NCI-H2196 treated with DMSO at 0.1 percent for 48 hours (cell line): Measurements from ENCODE around the gene PRKCQ.
"Not testable (repeated sequence)": the region's sequence is repeated elsewhere in the genome, so short reads cannot be mapped to it uniquely, and the experiment has no call there.

Experiments
- DNase-seq: peaks from one replicate; lab custom pipeline; 2025; ENCODE audit not compliant: unreplicated experiment; lab: John Stamatoyannopoulos, UW

The PRKCQ gene

DNA sequence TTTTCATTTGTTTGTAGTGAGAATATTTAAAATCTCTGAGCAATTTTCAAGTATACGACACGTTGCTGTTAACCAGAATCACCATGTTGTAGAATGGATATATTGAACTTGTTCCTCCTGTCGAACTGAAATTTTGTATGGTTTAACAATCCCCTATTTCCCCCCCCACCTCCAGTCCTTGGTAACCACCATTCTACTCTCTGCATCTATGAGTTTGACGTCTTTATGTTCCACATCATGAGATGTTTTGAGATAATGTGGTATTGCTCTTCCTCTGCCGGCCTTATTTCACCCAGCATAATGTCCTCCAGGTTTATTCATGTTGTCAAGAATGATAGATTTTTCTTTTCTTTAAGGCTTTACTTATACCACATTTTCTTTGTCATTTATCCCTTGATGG is 17.4 kb upstream of the PRKCQ start:
- DNase-seq, result no peak

DNA sequence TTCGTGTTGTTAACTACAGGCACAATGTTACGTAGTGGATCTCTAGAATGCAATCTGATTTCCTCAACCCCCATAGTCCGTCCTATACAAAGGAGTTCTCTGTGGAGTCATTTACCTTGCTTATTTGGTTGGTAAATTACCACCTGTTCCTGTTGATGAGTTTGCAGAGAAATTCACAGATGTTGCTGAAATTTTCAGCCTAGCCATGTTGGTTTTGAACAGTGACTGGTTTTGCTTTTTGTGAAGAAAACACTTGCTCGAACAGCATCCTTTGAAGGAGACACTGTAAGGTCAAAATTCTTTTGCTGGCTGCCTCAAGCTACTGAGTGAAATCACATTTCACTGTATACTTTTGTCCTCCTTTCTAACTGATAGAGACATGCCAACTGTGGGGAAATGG is 15.4 kb upstream of the PRKCQ start:
- DNase-seq, result no peak

DNA sequence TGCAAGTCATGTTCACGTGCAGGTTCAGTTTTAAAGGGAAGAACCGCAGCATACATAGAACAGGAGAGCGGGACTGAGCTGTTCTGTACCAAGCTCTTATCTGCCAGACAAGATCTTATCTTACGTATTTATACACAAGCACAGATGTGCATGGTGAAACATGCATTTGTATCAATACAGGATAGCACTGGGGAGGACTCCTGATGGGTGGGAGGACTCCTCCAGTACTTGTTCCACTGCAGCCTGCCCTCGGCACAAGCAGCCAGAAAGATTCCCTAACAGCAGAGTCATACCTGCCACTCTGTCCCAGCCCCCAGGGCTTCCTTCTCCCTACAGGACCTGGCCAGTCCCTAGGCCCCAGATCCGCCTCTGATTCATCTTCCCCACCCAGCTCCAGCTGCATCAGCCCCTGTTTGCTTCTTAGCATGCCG is 13.2 kb upstream of the PRKCQ start:
- no peak for DNase-seq

DNA sequence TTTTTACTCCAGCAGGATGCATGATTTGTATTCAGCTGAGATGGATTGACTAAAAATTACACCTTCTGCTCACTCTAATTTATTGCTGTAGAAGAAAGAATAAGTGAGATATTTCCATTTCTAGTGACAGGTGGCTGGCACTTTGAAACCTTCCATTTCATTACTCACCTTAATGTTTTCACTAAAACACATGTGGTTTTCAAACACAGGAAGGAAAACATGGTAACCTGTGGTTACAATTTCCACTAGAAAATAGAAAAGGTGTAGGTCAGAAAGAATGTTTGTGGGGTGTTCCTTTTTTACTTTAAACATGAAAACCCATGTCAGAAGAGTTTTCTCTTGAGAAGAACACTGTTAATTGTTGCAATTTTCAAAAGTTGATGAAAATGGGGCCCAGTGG is 12.0 kb upstream of the PRKCQ start:
- no peak for DNase-seq

DNA sequence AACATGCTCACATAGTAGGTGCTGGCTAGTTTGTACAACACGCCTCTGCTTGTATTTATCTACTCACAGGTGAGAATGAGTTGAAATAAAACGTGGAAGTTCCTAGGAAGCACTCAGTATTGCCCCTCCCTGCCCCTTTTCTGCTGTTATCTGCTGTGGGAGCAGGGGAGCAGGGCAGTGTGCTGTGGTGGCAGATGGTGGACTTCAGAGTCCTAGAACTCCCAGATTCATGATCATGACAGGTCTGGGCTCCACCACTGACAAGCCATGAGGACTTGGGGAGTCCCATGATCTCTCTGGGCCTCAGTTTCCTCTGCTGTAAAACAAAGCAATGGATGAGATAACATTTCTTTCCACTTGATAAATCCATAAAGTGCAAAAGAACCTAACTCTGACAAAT is 11.6 kb upstream of the PRKCQ start:
- no peak for DNase-seq

DNA sequence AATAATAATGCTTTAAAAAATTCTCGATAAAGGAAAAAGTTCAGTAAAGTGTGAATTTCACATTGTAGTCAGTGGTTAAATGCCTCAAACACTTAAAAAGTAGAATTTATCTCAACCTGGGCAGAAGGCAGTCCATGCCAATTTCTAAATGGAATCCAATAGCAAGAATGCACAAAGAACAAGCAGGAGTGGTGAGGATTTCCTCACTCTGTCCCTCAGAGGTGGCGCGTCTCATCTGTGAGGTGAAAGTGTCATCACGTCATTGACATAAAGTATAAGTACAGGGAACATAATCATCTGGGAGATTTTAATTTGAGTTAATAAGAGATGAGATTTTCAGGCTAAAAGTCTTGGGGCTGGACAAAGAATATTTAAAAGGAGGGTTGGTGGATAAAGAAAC is 10.0 kb upstream of the PRKCQ start:
- no peak for DNase-seq

DNA sequence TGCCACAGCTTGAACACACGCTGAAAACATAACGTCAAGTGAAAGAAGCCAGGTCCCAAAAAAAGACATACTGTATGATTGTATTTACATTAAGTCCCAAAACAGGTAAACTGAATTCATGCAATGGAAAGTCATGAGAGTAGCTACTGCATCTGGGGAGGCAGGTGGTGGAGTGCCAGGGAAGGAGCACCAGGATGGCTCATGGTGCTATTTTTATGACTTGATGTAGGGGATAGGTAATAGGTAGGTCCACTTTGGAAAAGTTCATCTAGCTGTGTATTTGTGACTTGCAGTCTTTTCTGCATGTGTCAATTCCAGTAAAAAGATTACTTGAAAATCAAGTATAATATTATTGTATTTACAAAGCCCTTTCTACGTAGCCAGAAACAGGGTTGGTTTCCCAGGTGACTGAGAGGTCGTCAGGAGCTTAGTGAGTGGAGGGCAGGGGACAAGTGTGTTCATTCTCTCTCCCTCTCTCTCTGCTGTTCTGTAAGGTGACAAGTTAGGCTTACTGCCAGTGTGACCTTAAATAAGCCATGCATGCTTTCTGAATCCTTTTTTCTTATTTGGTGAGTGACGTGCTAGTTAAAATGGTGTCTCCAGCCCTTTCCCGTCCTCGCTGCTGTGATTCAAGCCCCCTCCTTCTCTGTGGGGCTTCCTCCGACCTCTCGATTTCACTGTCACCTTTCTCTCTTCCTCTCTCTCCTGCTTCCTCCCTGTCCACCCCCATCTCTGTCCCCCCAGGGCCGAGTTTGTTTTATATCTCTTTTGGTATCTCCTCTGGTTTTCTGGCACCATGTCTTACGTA is 9.4 kb upstream of the PRKCQ start:
- DNase-seq, result no peak

DNA sequence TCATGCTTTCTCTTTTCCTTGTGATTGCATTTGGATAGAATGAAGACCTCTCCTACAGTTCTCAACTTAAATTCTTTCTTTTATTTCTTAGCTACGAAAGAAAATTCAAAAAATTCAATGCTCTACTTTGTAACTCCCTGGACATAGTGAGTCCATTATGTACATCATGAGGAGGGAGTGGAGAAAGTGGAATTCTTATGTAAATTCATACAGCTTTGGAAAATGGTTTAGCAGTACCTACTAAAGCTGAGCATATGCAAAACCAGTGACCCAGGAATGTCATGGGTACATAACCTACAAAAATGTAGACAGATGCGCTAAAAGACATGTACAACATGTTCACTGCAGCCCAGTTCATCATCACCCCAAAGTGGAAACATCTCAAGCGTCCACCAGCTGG is 8.8 kb upstream of the PRKCQ start:
- DNase-seq, result no peak

DNA sequence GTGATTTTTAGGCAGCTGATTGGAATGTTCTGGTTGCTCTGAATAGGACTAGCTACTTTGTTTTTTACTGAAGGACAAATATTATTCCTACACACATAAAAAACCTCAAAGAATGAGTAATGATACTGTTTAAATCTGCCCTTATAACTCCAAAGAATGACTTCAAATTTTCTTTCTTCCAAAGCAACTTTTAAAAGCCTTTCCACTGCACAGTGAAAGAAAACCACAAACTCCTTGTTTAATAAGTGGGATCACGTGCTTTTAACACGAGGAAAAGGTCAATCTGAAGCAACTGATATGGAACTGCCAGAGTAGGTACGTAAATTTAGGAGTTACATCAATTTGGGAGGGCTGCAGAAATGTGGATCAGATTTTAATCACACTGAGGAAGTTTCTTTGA is 8.0 kb upstream of the PRKCQ start:
- DNase-seq, result no peak

DNA sequence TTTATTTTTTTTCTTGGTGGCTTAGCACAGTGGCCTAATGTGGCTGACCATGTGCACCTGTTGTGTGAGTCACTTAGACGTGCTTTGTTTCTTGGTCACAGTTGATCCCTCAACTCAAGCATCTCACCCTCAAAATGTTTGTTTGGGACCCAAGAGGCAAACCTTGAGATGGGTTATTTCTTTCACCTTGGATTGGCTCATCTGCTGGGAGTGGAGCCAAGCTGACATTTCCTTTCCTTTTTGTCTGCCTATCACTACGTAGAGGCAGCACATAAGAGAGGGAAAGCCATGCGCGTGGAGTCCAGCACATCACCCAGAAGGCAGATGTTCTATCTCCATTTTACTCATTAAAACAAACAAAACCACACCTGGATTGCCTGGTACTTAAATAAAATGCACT is 6.4 kb upstream of the PRKCQ start:
- no peak for DNase-seq

DNA sequence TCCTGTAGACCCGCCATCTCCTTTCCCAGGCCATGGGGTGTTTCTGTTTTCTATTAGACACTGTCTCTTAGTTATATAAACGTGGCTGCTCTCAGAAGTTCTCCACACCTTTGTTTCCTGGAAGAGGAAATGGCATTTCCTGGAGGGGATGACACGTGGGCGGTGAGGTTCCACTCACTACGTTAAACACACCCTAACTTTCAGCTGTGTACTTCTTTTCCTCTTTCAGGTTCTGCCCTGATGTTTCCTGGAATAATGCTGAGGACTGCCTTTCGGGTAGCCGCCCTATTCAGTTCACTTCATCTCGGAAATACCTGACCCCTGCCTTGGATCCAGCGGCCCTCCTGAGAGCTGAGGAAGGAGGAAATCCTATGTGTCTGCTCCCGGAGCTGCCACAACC is 3.4 kb upstream of the PRKCQ start:
- no peak for DNase-seq

DNA sequence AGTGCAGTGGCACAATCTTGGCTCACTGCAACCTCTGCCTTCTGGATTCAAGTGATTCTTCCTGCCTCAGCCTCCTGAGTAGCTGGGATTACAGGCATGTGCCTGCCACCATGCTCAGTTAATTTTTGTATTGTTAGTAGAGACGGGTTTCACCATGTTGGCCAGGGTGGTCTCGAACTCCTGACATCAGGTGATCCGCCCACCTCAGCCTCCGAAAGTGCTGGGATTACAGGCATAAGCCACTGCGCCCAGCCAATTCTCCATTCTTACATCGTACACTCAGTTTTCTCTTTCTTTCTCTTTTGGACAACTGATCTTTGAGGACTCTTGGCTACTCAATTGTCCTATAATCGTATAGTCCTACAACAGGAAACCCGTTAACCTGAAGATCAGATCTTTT is 2.8 kb upstream of the PRKCQ start:
- DNase-seq, result not testable (repeated sequence)

DNA sequence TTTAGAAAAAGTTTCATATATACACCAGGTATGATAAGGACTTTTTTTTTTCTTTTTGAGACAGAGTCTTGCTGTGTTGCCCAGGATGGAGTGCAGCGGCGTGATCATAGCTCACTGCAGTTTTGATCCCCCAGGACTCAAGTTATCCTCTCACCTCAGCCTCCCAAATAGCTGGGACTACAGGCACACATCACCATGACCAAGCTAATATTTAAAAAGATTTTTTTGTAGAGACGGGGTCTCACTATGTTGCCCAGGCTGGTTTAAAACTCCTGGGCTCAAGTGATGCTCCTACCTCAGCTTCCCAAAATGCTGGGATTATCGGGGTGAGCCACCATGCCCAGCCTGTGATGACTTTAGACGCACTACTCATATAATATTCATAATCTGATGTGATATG is 2.2 kb upstream of the PRKCQ start:
- no peak for DNase-seq

DNA sequence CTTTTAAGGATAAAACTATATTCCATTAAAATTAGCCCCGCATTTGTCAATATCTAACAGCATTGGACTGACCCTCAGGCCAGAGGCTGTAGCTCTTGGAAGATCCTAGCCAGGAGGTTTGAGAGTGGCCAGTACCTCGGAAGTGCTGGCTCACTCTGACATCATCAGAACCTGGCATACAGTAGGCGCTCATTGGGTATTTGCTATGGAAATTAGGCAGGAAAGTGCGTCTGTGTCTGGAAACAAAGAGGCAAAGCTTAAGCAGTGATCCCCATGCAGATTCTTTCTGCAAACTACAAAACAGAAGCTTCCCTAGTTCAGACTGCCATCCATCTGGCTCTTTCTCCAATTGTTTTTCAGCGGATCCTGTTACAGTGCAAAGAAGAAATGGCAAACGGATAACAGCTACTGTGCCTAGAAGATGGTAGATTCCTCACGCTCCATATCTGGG is 1.7 kb upstream of the PRKCQ start:
- no peak for DNase-seq

DNA sequence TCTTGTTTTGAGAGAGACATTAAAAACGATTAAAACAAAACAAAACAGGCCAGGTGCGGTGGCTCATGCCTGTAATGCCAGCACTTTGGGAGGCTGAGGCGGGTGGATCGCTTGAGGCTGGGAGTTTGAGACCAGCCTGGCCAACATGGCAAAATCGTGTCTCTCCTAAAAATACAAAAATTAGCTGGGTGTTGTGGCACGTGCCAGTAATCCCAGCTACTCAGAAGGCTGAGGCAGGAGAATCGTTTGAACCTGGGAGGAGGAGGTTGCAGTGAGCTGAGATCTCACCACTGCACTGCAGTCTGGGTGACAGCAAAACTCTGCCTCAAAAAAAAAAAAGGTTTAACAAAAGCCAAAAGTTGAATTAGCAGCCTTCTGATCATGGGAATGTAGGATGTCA is 1.1 kb upstream of the PRKCQ start:
- DNase-seq, result not testable (repeated sequence)

DNA sequence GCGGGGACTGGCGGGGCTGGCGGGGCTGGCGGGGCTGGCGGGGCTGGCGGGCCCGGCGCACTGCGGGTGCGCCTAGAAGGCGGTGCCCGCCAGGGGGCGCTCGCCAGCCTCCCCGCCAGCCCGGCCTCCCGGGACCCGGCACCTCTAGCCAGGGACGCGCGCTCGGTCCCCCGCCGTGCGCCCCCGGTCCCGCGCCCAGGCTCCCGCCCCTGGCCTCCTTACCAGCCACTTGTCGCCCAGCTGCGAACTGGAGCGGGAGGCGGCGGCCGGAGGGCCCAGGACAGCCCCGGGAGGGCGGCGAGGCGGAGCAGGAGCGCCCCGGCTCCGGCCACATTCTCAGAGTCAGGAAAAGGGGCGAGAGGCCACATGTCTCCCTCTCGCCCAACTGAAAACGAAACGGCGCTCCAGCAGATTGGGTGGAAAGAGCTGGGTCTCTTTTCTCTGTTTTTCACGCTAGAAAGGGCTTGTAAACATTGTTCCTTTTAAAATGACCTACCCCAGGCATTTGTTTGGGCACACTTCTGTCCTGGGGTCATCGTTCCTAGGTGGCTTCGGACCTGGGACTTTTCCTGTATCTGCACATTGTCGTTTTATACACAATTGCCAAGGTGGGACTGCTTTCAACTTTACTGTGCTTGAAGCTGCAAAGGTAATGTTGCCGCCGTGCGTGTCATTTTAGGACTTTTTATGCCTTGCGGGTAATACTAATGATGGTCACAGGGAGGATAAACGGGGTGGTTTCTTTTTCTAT is 378 bp upstream of the PRKCQ start:
- no peak for DNase-seq

DNA sequence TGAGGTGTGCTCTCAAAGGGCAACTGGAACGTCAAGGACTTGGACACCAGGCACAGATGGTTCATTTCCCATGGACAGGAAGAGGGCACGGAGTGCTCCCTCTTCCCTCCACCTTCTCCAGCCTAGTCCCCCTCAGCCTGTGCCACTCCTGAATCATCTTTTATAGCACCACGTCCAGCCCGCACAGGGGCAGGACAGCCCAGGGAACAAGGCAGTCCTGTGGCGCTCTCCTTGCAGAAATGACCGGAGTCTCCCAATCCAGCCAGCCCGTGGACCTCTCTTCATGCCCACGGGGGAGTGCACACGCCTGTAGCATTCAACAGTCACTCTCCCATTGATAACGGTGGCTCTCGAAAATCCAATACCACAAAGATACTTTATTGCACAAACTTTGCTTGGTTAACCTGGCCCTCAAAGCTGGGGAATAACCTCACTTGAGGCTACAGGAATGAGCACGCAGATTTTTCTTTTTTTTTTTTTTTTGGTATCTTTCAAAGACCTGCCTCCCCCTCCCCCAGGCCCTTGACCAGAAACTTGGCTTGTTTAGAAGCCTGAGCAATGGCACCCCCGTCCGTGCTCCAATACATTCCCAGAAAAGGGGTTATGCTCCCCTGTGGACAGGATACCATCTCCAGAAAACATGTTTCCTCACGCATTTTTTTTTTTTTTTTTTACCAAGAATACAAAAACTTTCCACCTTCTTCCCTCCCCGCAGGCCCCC is 733 bp downstream of the PRKCQ start:
- DNase-seq, result no peak

DNA sequence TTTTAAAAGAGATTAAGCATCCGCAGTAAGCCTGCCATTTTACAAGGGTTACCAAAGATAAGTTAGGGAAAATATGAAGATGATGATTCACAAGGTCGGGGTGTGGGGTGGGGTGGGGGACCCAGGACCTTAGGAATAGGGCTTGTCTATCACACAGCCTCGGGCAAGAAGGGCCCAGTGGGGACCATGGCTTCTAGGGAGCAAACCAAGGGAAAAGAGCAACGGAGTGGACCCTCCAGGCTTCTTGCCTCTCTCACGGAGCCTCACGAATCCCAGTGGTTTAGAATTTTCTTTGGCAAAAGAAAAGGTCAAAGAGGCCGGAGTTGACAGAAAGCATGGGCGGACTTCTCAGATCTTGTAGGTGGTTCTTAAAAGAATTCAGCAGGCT is 1.3 kb downstream of the PRKCQ start:
- no peak for DNase-seq

DNA sequence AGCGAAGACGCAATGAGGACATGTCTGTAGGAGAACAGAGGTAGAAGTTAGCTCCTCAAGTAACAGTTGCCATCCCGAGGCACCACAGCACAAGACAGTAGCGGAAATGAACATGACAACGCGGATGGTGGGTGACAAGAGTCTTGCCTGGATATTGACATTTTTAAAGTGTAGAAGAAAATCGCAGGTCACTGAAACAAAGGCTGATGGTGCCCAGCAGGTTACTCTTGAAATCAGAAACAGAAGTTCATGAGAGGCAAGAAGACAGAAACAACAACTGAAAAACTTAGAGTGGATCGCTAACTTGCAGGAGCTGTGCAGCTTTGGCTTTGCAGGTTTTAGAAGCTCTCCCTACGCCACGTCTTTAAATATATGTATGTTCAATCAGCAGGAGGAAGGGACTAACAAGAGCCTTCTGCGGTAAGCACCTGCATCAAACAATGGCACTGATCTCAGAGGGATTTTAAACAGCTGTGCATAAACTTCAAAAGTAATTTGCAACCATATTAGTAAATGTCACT is 1.8 kb downstream of the PRKCQ start:
- no peak for DNase-seq

DNA sequence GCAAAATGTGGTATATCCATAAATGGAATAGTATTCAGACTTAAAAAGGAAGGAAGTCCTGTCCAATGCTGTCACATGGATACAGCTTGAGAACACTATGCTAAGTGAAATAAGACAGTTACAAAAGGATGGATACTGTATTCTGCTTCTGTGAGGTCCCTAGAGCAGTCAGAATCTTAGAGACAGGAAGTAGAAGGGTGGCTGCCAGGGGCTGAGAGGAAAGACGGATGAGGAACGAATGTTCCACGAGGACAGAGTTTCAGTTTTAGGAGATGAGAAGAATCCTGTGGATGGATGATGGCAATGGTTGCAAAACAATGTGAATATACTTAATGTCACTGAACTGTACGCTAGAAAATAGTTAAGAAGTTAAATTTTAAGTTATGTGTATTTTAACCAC is 3.8 kb downstream of the PRKCQ start:
- DNase-seq, result no peak

DNA sequence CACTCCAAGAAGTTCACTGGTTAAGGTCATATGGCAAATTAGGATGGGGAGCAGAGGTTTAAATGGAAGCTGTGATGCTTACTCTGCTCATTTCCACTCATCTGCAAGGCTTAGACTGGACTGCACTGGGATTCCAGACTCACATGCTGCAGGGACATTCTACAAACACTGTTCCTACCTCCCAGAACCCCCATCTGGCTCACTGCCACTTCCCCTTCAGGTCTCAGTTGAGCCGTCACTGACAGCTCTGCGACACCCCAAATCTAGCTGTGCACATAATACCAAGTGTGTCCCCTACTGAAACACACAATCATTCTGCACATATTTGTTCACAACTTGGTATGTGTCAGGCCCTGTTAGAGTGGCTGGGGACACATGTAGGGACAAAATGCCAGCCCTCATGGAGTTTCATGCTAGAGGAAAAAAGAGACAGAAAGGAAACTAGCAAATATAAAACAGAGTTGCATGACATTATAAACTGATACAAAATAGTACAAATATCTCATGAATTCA is 5.4 kb downstream of the PRKCQ start:
- DNase-seq, result no peak
